H4 (cell line): ENCODE measurements around the gene B4GALT2. TPM values are rescaled to one million over a fixed set of nuclear protein-coding genes. Genes with fewer than 3 reads are reported as not detected.
A peak's percentile ranks its signal among the peaks of the same experiment; 100 is the strongest.

Source experiments
- DNase-seq: peaks from one replicate; pipeline ENCODE4 v3.0.0-alpha.2; 2015; ENCODE audit warnings: low spot score
- total RNA-seq: library from RNA; depleted of rRNA; stranded (reverse); fragments of >200 nt; shearing (Covaris generic); gene quantifications from 2 replicates; pipeline ENCODE4 v1.2.3, GENCODE V29; 2014

B4GALT2 gene
- total RNA-seq, 1 experiment from 2014 or later, result 92.8 TPM

DNA sequence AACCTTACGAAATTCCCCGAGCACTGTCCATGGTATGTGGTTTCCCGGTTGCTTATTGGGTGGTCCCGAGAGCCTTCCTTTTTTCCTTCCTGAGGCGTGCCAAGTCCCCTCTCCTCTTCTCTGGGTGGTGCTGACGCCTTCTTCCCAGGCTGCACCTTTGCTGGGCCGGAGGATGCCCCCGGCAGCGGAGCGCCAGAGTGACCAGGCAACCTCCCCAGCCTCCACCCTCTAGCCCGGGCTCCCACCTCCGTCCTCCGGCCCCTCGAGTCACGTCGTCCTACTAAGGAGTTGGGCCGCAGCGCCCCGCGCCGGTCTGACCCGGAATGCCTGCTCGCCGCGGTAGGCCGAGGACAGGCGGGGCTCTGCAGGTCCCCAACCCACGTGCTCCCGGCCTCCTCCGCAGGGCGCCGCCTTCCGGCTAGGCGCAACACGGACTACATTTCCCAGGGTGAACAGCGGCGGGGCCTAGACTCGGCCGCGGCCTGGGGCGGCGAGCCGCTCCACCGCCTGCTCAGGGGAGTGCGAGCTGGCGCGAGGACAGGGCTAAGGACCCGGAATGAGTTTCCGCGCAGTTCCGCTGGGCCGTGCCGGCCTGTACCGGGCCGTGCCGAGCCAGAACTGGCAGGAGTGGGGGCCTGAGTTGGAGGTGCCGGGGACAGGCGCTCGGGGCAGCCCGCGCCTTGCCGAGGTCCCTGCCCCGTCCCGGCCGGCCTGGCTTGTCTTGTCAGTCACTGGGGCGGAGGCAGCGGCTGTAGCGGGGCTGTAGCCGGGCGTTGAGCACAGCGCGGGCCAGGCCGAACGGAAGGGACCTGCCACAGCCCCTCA, 32.6 kb upstream of the B4GALT2 start, which contains the start of gene IPO13:
IPO13 (plus strand) TSS at position 715 of the 825 bp plus-strand sequence. CDS start 651 bp downstream, outside the sequence.
- DNase-seq, result peak; percentile 96

- DNase-seq, result no peak
Measured at GRCh38 chr1:43947061-43947873, 31.7 kb upstream of the B4GALT2 start.

DNA sequence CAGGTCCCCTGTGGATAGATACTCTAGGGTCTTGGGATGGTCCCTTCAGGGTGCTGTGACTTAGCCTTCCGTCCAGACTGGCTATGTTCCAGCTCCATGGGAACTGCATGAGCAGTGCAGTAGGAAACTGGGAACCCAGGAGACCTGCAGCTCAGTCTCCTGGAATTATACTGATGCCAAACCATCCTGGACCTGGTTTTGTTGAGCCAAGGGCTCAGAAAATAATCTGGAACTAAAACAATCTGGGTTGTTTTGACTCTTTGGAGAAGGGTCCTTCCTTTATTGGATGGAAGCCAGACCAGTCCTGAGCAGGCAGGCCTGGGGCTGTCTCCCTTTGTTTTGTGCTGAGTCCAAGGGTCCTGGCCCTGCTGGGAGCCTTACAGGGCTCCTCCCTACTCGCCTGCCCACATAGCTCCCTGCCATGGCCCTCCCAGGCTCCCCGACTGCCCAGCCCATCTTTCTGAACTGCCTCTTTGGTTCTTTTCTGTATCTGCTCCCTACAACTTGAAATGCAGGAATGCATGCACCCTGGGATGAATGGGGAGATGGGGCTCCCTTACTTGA, 31.1 kb upstream of the B4GALT2 start:
- DNase-seq, result no peak

GRCh38 chr1:43949678-43950077, 29.3 kb upstream of the B4GALT2 start:
- no peak for DNase-seq

- DNase-seq, result no peak
Measured at GRCh38 chr1:43951021-43951985, 27.7 kb upstream of the B4GALT2 start.

DNA sequence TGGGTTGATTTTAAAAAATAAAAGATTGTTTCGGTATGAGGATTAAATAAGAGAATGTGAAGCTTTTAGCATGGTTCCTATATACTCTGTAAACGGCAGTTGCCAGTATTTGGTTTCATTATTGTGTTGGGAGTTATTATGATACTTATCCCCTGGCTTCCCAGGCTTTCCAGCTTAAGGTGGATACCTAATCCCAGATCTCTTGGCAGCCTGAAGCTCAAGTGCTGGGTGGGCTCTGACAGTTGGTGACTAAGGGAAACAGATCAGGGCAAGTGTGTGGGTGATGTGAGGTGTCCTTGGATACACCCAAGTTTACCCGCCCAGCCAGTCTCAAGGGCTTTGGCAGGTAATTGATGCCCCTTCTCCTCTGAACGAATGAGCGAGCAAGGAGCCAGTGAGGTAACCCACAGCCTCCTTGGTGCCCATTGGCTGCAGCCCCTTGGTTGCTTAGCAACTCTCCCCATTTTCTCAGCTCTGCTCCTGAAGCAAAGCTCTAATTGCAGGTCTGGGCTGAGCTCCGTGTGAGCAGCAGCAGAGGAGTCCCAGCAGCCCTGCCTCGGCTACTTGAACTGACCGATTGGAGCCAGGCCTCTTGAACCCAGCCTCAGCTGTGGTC, 26.2 kb upstream of the B4GALT2 start:
- no peak for DNase-seq

- DNase-seq, result no peak
Measured at GRCh38 chr1:43953361-43953760, 25.6 kb upstream of the B4GALT2 start.

- no peak for DNase-seq
Measured at GRCh38 chr1:43954036-43954435, 25.0 kb upstream of the B4GALT2 start.

DNA sequence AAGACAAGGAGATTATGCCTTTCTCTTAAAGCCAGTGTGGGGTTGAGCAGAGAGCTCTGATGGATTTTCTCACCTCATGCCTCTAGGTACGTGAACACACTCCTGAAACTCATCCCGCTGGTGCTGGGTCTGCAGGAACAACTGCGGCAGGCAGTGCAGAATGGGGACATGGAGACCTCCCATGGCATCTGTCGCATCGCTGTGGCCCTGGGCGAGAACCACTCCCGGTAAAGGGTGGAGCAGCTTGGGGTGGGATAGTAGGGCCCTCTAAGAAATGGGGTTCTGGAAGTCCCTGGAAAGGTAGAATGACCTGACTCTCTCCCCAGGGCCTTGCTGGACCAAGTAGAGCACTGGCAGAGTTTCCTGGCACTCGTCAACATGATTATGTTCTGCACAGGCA, 22.8 kb upstream of the B4GALT2 start:
- DNase-seq, result no peak

DNA sequence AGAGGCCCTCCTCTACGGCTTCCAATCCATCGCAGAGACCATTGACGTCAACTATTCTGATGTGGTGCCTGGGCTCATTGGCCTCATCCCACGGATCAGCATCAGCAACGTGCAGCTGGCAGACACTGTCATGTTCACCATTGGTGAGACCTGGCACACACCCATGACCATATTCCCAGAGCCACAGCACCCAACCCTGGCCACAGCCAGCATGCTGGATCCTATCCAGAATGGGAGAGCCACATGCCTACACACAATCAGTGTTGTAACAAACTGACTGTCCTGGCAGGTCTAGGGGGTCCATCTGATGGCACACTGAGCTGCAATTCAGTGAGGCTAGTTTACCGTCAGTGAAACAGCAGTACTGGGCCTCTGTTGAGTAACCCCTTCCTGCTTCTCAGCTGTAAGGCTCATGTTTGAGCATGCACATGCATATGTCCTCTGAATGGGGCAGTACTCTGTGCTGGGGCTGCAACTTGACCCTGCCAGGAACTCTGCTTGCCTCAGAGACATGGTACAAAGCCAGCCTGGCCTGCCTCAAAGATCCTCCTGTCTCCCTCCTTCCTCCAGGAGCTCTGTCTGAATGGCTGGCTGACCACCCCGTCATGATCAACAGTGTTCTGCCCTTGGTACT, 21.5 kb upstream of the B4GALT2 start:
- no peak for DNase-seq

- DNase-seq, result no peak
Measured at GRCh38 chr1:43958351-43959255, 20.4 kb upstream of the B4GALT2 start.

DNA sequence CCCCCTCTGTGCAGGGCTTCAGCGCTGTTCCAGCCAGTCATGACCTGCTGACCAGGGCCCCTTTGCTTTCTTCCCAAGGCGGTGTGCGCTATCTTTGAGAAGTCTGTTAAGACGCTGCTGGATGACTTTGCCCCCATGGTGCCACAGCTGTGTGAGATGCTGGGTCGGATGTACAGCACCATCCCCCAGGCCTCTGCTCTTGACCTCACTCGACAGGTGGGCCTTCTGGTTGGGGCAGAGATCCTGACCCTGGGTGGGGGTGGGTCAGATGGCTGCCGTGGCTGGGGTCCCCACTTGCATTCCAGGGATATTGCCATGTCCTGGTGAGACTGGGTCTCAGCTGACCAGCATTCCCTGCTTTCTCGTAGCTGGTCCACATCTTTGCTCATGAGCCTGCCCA, 18.2 kb upstream of the B4GALT2 start:
- DNase-seq, result no peak

- DNase-seq, result no peak
Measured at GRCh38 chr1:43961692-43962091, 17.3 kb upstream of the B4GALT2 start.

DNA sequence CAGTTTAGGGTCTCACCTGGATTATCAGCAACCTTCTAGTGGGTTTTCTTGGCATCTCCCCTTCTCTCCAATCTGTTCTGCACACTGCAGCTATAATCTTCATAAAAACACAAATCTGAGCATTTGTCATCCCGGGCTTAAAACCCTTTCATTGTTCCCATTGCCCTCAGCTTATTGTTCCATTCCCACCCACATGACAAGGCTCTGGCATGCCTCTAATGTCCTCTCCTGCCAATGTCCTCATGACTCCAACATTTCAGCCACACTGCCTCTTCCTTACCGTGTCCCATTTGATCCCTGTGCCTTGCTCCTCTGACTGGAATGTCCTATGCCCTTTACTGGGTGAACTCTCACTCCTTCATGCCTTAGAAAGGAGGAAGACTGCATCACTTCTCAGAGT, 16.7 kb upstream of the B4GALT2 start:
- DNase-seq, result no peak

GRCh38 chr1:43963006-43963405, 16.0 kb upstream of the B4GALT2 start:
- DNase-seq, result no peak

GRCh38 chr1:43963890-43964289, 15.1 kb upstream of the B4GALT2 start:
- DNase-seq, result no peak

DNA sequence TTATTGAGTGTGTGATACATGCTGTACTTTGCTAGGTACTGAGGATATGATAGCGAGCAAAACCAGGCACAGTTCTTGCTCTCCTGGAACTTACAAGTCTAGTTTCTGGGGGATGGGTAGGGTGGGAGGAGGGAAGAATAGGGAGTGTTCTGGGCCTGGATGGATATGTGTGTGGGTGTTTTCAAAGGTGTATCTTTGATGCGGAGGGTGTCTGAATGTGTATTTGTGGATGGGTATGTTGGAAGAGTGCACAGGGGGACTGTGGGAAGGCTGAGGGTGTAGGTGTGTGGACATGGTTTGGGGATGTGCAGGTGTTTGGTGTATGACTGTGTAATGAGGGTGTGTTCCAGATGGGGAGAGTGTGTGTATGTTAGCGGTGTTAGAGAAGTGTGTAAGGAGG, 13.7 kb upstream of the B4GALT2 start:
- no peak for DNase-seq

DNA sequence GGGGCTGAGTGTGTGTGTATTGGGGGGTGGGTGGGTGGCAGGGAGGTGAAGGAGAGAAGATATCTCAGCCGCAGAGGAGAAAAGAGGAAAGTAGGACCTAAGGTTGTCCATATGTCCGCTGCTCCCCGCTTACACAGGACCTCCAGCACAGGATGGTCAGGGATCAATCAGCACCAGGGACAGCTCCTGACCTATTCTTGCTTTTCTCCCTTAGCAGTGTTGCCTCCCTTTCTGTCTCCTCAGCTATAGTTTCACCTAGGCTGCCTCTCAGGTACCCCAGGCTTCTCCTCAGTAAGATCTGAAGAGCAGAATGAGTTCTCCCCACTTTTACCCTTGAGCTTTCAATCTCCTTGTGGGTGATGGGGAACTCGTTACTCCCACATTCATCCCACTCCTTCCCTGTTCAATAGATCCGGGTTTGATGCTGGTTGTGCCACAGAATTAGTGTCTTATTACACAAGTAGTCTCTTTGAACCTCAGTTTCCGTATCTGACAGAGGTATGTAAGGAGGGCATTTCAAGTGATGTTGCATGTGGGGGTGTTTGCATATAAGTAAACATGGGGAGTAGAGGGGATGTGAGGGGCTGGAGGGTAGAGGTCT, 10.6 kb upstream of the B4GALT2 start:
- no peak for DNase-seq

DNA sequence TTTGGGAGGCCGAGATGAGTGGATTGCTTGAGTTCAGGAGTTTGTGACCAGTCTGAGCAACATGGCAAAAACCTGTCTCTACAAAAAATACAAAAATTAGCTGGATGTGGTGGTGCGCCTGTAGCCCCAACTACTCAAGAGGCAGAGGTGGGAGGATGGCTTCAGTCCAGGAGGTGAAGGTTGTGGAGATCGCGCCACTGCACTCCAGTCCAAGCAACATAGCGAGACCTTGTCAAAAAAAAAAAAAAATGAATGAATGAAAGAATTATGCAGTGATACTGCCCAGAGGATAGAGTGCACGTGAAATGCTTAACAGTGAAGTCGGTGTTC, 9.6 kb upstream of the B4GALT2 start:
- no peak for DNase-seq
